HFFc6 (cell line): ENCODE results near the gene SPATA31A3. TPM values are rescaled to one million over a fixed set of nuclear protein-coding genes. Genes with fewer than 3 reads are reported as not detected.
"Not testable (repeated sequence)": the region's sequence is repeated elsewhere in the genome, so short reads cannot be mapped to it uniquely, and the experiment has no call there.

Source experiments
- DNase-seq: peaks from one replicate; pipeline ENCODE4 v3.0.0-alpha.2; 2018
- H3K27ac Mint-ChIP-seq: 2 replicates; pipeline ENCODE4 v1.8.0; 2020; ENCODE audit warnings: mild to moderate bottlenecking, mixed read lengths
- H3K27me3 Mint-ChIP-seq: 2 replicates; pipeline ENCODE4 v1.8.0; 2021; ENCODE audit warnings: mild to moderate bottlenecking, moderate library complexity, mixed read lengths; ENCODE audit not compliant: insufficient read depth
- H3K36me3 Mint-ChIP-seq: 2 replicates; pipeline ENCODE4 v1.8.0; 2021; ENCODE audit warnings: low read depth, mixed read lengths
- H3K4me1 Mint-ChIP-seq: 2 replicates; pipeline ENCODE4 v1.8.0; 2020; ENCODE audit warnings: low read depth, mixed read lengths
- H3K4me3 Mint-ChIP-seq: 2 replicates; pipeline ENCODE4 v1.8.0; 2020; ENCODE audit warnings: mild to moderate bottlenecking, moderate library complexity, mixed read lengths
- H3K9me3 Mint-ChIP-seq: 2 replicates; pipeline ENCODE4 v1.8.0; 2020; ENCODE audit warnings: mild to moderate bottlenecking, mixed read lengths
- long read RNA-seq: library from polyadenylated mRNA; unstranded; transcript quantifications from one replicate; pipeline ENCODE4 v2.0.0, GENCODE V29; 2019
- total RNA-seq, 6 experiments: library from RNA; stranded (reverse); fragmentation: NEBNext Ultra II Directional; extraction: Animal tissue kit (Norgen Biotek cat#: 25700); gene quantifications; 2 replicates in 1 of 6; 3 replicates in 5 of 6; pipeline ENCODE4 v1.2.3, GENCODE V29; 2021

SPATA31A3 gene
- not detected for total RNA-seq
- long read RNA-seq: 0 reads

GRCh38 chr9:66992450-66992849, at the start of gene SPATA31A3:
SPATA31A3 (minus strand) TSS chr9:66992550; CDS start chr9:66992521, 29 bp downstream.
- not testable (repeated sequence) for H3K27me3 Mint-ChIP-seq, H3K4me1 Mint-ChIP-seq, H3K27ac Mint-ChIP-seq, H3K4me3 Mint-ChIP-seq, DNase-seq, H3K36me3 Mint-ChIP-seq, H3K9me3 Mint-ChIP-seq

GRCh38 chr9:66952576-66952975, 39.8 kb downstream of the SPATA31A3 start:
- not testable (repeated sequence) for H3K9me3 Mint-ChIP-seq, H3K27ac Mint-ChIP-seq, DNase-seq, H3K4me3 Mint-ChIP-seq, H3K27me3 Mint-ChIP-seq, H3K36me3 Mint-ChIP-seq, H3K4me1 Mint-ChIP-seq

GRCh38 chr9:66942400-66943155, 49.8 kb downstream of the SPATA31A3 start:
- H3K27me3 Mint-ChIP-seq, H3K9me3 Mint-ChIP-seq, H3K4me3 Mint-ChIP-seq, DNase-seq, H3K4me1 Mint-ChIP-seq, H3K27ac Mint-ChIP-seq, H3K36me3 Mint-ChIP-seq: not testable (repeated sequence)

- not testable (repeated sequence) for H3K4me1 Mint-ChIP-seq, DNase-seq, H3K9me3 Mint-ChIP-seq, H3K27me3 Mint-ChIP-seq, H3K36me3 Mint-ChIP-seq, H3K27ac Mint-ChIP-seq, H3K4me3 Mint-ChIP-seq
Measured at GRCh38 chr9:66939878-66940830, 52.2 kb downstream of the SPATA31A3 start.

- not testable (repeated sequence) for DNase-seq, H3K4me3 Mint-ChIP-seq, H3K4me1 Mint-ChIP-seq, H3K27ac Mint-ChIP-seq, H3K9me3 Mint-ChIP-seq, H3K36me3 Mint-ChIP-seq, H3K27me3 Mint-ChIP-seq
Measured at GRCh38 chr9:66938322-66938721, 54.0 kb downstream of the SPATA31A3 start.

GRCh38 chr9:66937662-66938061, 54.7 kb downstream of the SPATA31A3 start:
- not testable (repeated sequence) for H3K9me3 Mint-ChIP-seq, H3K36me3 Mint-ChIP-seq, DNase-seq, H3K4me3 Mint-ChIP-seq, H3K27ac Mint-ChIP-seq, H3K27me3 Mint-ChIP-seq, H3K4me1 Mint-ChIP-seq

Other genes starting within 250 kb of the SPATA31A3 start
- 1 to 10 TPM; 1.5 to 2.4 (median 2.0) TPM for gene ZNF658, start 91.8 kb downstream of the SPATA31A3 start, total RNA-seq